Mesothelial cell of epicardium (in vitro differentiated cells): ENCODE results near the gene KCNA3. TPM values are rescaled to one million over a fixed set of nuclear protein-coding genes. Genes with fewer than 3 reads are reported as not detected.

Experiments used
- DNase-seq, 2 experiments: peaks; one replicate each; pipeline ENCODE4 v3.0.0; 2021; ENCODE audit warnings: low spot score in 2 of 2; ENCODE audit not compliant: unreplicated experiment in 2 of 2
- H3K27ac Mint-ChIP-seq: 2 replicates; pipeline ENCODE4 v1.8.0; 2021; ENCODE audit warnings: mixed read lengths
- H3K27me3 Mint-ChIP-seq: 2 replicates; pipeline ENCODE4 v1.8.0; 2021; ENCODE audit warnings: low read depth, mixed read lengths
- H3K36me3 Mint-ChIP-seq: 2 replicates; pipeline ENCODE4 v1.8.0; 2021; ENCODE audit warnings: mixed read lengths
- H3K4me1 Mint-ChIP-seq: 2 replicates; pipeline ENCODE4 v1.8.0; 2021; ENCODE audit warnings: mixed read lengths
- H3K4me3 Mint-ChIP-seq: 2 replicates; pipeline ENCODE4 v1.8.0; 2021; ENCODE audit warnings: mild to moderate bottlenecking, moderate library complexity, mixed read lengths
- H3K9me3 Mint-ChIP-seq: 2 replicates; pipeline ENCODE4 v1.8.0; 2021; ENCODE audit warnings: mixed read lengths
- total RNA-seq: library from RNA; stranded (reverse); gene quantifications from 3 replicates; pipeline ENCODE4 v1.2.1, GENCODE V29; 2021
- TF ChIP-seq, protein P1 (sequence below): fragments of 200-600 bp; sonication (generic); IDR thresholded peaks from one replicate; pipeline ENCODE4 v1.5.0; 2021; ENCODE audit warnings: antibody characterized with exemption; ENCODE audit not compliant: unreplicated experiment

Gene KCNA3
- total RNA-seq, 1 donor from 2014 or later = 0.34 TPM

DNA sequence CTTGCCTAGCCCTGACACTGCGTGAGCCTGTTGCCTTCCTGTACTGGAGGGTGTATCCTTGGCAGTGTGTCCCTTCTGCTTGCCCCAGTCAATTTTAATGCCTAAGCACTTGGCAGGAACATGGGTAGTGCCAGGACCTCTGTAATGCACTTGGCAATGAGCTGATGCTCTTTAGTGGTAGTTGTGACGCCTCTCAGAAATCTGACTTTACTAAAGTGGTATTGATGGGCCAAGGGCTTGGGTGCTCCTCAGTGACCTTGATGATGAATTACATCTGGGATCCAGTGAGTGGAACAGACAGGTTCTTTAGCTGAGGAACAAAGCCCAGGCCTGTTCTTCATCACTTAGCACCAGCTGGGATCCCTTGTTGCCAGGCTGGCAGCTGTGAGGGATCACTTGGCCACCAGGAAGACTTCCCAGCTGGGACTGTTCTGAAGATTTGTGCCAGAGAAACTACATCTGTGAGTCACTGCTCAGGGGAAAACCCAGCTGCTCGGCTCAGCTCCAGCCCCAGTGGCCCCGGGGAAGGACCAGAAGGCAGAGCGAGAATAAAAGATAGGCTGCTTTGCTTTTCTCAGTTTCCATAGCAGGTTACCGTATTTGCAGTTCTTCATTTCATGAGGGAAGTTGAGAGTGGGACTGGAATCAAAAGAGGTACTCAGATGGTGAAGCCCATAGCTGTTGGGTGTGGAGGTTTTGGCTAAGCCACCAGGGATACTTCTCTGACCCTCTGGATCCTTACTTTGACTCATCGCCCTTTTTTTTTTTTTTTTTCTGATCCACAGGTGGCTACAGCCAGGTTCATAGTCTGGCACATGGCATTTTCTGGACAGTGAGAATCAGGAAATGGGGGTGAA lies 40.1 kb downstream of the KCNA3 start:
- Mint-ChIP-seq H3K9me3 (no peaks in the 10 kb centered on the region), H3K4me3 (no peak overlapping the region), H3K36me3 (no peaks in the 10 kb centered on the region), H3K27me3 (peaks cover 45% of the 10 kb centered on the region), H3K27ac (no peak overlapping the region), H3K4me1 (no peaks in the 10 kb centered on the region)
- TF ChIP-seq, protein P1, sequence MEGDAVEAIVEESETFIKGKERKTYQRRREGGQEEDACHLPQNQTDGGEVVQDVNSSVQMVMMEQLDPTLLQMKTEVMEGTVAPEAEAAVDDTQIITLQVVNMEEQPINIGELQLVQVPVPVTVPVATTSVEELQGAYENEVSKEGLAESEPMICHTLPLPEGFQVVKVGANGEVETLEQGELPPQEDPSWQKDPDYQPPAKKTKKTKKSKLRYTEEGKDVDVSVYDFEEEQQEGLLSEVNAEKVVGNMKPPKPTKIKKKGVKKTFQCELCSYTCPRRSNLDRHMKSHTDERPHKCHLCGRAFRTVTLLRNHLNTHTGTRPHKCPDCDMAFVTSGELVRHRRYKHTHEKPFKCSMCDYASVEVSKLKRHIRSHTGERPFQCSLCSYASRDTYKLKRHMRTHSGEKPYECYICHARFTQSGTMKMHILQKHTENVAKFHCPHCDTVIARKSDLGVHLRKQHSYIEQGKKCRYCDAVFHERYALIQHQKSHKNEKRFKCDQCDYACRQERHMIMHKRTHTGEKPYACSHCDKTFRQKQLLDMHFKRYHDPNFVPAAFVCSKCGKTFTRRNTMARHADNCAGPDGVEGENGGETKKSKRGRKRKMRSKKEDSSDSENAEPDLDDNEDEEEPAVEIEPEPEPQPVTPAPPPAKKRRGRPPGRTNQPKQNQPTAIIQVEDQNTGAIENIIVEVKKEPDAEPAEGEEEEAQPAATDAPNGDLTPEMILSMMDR = no peak
- no peak for DNase-seq

DNA sequence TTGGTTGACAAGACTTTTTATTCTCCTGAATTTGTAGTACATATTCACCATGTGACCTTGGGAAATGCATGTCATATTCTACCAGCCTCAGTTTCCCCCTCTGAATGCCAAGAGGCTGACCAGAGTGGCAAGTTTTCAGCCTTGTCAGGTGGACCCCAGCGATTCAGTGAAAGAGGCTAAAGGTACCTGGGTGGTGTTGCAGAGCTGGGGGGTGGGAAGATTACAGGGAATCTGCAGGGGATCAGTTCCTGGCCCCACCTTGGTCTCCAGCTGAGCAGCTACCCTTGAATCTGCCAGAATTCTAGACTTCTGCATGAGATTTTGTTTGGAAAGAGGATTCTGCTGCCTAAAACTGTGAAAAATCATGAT lies 40.7 kb downstream of the KCNA3 start:
- no peaks in the 10 kb centered on the region for H3K36me3 Mint-ChIP-seq
- no peaks in the 10 kb centered on the region for H3K4me1 Mint-ChIP-seq
- no peak for DNase-seq
- peaks cover 45% of the 10 kb centered on the region for H3K27me3 Mint-ChIP-seq
- H3K9me3 Mint-ChIP-seq = no peaks in the 10 kb centered on the region
- H3K27ac Mint-ChIP-seq = no peak overlapping the region
- H3K4me3 Mint-ChIP-seq = no peak overlapping the region
- TF ChIP-seq, protein P1 = no peak

DNA sequence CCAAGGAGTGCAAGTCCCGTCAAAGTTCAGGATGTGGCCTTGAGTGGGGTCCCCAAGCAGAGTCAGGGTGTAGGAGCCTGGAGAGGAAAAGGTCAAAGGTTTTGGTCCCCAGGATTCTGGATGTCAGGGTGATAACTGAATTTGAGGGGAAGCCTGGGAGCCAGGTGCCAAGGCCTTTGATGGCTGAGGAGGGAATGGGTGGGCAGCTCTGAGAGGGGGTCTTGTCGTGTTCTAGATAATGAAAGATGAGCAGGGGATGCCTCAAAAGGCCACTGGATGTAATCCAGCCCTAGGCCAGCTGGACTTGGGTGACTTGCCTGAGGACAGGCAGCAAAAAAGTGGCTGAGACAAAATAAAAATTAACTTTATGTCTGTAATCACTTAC lies 41.1 kb downstream of the KCNA3 start:
- TF ChIP-seq, protein P1 = no peak
- no peaks in the 10 kb centered on the region for H3K4me1 Mint-ChIP-seq
- no peak overlapping the region for H3K4me3 Mint-ChIP-seq
- no peaks in the 10 kb centered on the region for H3K9me3 Mint-ChIP-seq
- H3K36me3 Mint-ChIP-seq = no peaks in the 10 kb centered on the region
- peaks cover 44% of the 10 kb centered on the region for H3K27me3 Mint-ChIP-seq
- no peak for DNase-seq
- H3K27ac Mint-ChIP-seq = no peak overlapping the region

DNA sequence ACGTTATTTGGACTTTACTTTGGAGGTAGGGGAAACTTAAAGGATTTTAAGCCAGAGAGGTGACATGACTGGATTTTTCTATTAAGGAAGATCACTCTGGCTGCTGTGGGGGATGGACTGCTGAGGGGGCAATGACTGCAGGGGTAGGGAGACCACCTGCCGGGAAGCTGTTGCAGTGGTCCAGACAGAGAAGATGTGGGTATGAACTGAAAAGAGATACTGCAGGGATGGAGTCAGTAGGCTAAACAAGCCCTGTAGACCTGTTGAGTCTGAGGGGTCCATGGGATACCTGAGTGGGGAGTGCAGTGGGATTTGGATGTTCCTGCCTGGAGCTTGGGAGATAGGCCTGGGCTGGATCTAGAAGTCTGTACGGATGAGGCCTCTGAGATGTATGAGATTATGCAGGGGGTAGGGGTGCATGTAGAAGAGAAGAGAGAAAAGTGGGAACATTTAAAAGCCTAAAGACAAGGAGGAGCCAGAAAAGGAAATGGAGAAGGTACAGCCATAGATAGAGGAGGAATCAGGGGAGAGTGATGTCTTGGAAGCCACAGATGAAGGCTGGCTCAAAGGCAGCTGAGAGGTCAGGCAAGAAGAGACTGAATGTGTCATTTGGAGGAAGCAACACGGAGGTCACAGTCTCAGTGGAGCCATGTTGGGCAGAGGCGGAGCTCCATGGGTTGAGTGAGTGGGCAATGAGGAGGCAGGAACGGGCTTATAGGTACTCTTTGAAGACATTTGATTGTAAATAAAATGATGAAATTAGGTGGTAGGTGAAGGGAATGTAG lies 42.7 kb downstream of the KCNA3 start:
- Mint-ChIP-seq H3K4me3 (no peak overlapping the region), H3K36me3 (no peaks in the 10 kb centered on the region), H3K27ac (no peak overlapping the region), H3K27me3 (peaks cover 46% of the 10 kb centered on the region), H3K4me1 (no peaks in the 10 kb centered on the region), H3K9me3 (no peaks in the 10 kb centered on the region)
- DNase-seq = no peak
- TF ChIP-seq, protein P1 = no peak

DNA sequence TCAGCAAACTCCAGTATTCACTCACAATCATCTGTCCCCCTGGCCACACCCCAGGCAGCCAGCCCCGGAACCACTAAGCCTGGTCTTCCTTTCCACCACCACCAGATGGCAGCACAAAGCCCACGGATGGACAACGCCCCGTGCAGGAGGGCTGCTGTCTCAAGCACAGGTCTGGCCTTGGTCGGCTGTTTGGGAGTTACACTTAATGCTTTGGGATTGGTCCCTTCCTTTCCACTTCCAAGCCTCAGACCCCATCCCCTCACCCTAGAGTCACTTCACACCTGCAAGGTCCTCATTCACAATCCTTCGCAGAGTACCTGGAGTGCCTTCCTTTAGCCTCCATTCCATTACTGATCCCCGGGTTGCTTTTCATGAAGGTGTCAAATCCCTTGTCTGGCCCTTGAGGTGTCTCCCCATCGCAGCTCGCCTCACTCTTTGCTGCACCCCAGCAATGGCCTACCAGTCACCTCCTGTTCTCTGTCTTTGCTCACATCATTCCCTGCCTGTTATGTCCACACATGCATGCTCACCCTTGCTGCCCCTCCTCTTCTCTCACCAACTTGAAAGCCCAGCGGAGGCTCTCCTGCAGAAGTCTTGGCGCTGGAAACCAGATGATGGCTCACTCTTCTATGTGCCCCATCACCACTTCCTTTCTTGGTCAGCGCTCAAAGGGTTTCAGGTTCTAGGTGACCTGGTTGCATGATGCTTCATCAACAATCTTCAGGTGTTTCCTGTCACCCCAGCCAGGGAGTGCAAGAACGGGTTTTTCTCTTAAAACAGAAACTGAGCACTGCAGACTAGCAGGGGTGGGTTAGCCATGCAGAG lies 43.7 kb downstream of the KCNA3 start:
- Mint-ChIP-seq H3K36me3 (no peaks in the 10 kb centered on the region), H3K9me3 (no peaks in the 10 kb centered on the region), H3K4me1 (no peaks in the 10 kb centered on the region), H3K4me3 (no peak overlapping the region), H3K27me3 (peaks cover 49% of the 10 kb centered on the region), H3K27ac (no peak overlapping the region)
- peak; percentile 67 to 84 for DNase-seq
- TF ChIP-seq, protein P1 = peak; percentile 72
